Left lung (tissue), 10 donors: Measurements from ENCODE around the gene CMTM7. TPM values are rescaled to one million over a fixed set of nuclear protein-coding genes. Genes with fewer than 3 reads are reported as not detected.

ENCODE experiments used
- ATAC-seq: fragments of 200-7000 bp; cut with Tn5 transposase; one replicate; pipeline ENCODE4 v1.9.1; 2020; ENCODE audit warnings: moderate library complexity
- DNase-seq, 4 donors: peaks; one replicate each; pipeline ENCODE4 v3.0.0-alpha.2; 2013 to 2020
- H3K27ac ChIP-seq, 2 donors: fragments of 200-600 bp; sonication (generic) in 1 of 2; one replicate each; pipeline versions ENCODE4 v1.5.0 to v1.8.0; 2020 to 2021
- H3K27me3 ChIP-seq, 2 donors: fragments of 200-600 bp; sonication (generic) in 1 of 2; one replicate each; pipeline versions ENCODE4 v1.5.0 to v1.8.0; 2020 to 2021
- H3K36me3 ChIP-seq, 2 donors: fragments of 200-600 bp; sonication (generic) in 1 of 2; one replicate each; pipeline versions ENCODE4 v1.5.0 to v1.8.0; 2020 to 2021
- H3K4me1 ChIP-seq, 2 donors: fragments of 200-600 bp; one replicate each; pipeline ENCODE4 v1.8.0; 2021
- H3K4me3 ChIP-seq, 2 donors: fragments of 200-600 bp; sonication (generic) in 1 of 2; one replicate each; pipeline versions ENCODE4 v1.5.0 to v1.8.0; 2020 to 2021; ENCODE audit warnings: mild to moderate bottlenecking in 1 of 2
- H3K9me3 ChIP-seq, 2 donors: fragments of 200-600 bp; sonication (generic) in 1 of 2; one replicate each; pipeline versions ENCODE4 v1.5.0 to v1.8.0; 2020 to 2021
- intact Hi-C, 2 donors: fragments of 100-400 bp; cut with DNase I; formaldehyde crosslinking; loops; one replicate each; pipeline versions ENCODE4 v1.11.2 to v1.14.2; 2022
- polyA plus RNA-seq, 6 donors: library from polyadenylated mRNA; unstranded; fragments of 120-200 nt; gene quantifications; one replicate each; pipeline ENCODE4 v1.2.1, GENCODE V29; 2013; ENCODE audit not compliant: insufficient read length in 6 of 6
- total RNA-seq, 2 donors: library from RNA; stranded (reverse); fragmentation: NEBNext Ultra II Directional; extraction: Animal tissue kit (Norgen Biotek cat#: 25700); gene quantifications; one replicate each; pipeline ENCODE4 v1.2.1, GENCODE V29; 2021
- TF ChIP-seq, protein P1 (sequence below), 2 donors: fragments of 200-600 bp; sonication (generic) in 1 of 2; IDR thresholded peaks; one replicate each; pipeline versions ENCODE4 v1.5.0 to v1.8.0; 2021; ENCODE audit warnings: antibody characterized with exemption in 2 of 2
- donor health status: DM: no; HTN: yes; CAD: no.
- donor health status: DM: no; HTN: no; CAD: no.

Gene CMTM7
- total and polyA plus RNA-seq, 8 donors: 46.7 to 80.5 (median 68.4) TPM

DNA sequence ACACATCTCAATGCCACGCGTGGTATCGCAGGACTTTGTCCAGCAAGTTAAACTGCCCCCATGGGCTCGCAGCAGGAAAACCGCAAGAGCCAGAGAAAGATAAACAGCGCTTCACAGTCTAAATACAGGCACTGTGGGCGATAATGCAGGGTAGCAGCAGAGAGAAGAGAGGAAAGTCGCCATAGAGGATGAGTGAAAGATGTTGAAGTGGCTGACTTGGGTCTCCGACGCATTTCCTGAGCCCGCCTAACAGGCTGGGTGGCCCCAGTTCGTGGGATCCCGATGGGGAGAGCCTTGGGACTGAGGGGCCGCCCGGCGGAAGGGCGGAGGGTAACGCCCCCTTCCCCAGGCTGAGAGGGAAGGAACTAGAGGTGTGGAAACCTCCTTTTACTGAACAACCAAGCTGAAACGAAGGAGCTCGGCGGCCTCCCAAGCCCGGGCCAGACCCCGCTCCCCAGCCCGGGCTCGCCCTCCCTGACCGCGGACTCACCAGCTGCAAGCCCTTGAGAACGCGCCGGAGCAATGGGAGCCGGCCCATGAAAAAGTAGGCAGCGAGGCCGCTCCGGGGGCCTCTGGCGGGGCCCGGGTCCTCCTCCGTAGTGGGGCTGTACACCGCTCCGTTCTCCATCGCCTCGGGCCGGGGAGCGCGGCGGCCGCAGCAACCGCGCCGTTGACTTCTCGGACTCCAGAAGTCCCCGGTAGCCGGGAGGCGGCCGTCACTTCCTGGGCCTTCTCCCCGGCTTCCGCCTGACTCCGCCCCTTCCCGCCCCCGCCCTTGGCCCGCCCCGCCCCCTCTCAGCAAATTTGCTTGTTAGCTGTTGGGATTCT is 110.7 kb downstream of the CMTM7 start, which contains the start of gene CMTM6:
Gene CMTM6 (minus strand): TSS at position 735 of the 828 bp plus-strand sequence. CDS start 107 bp downstream, at position 628.
- peak; percentile 83 to 96 (median 88) for DNase-seq
- TF ChIP-seq, protein P1, sequence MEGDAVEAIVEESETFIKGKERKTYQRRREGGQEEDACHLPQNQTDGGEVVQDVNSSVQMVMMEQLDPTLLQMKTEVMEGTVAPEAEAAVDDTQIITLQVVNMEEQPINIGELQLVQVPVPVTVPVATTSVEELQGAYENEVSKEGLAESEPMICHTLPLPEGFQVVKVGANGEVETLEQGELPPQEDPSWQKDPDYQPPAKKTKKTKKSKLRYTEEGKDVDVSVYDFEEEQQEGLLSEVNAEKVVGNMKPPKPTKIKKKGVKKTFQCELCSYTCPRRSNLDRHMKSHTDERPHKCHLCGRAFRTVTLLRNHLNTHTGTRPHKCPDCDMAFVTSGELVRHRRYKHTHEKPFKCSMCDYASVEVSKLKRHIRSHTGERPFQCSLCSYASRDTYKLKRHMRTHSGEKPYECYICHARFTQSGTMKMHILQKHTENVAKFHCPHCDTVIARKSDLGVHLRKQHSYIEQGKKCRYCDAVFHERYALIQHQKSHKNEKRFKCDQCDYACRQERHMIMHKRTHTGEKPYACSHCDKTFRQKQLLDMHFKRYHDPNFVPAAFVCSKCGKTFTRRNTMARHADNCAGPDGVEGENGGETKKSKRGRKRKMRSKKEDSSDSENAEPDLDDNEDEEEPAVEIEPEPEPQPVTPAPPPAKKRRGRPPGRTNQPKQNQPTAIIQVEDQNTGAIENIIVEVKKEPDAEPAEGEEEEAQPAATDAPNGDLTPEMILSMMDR (IDR thresholded peaks at IDR 0.05): no peak
- peak; percentile 96 for ATAC-seq
- intact Hi-C loops: no loop called here
- Histone ChIP-seq H3K4me1 (peaks cover 10 to 47% of the 10 kb centered on the region in 2 donors), H3K27ac (peak within 1 kb of the TSS; percentile 94 to 100), H3K4me3 (peak within 1 kb of the TSS; percentile 93 to 96), H3K27me3 (no peaks in the 10 kb centered on the region), H3K9me3 (no peaks in the 10 kb centered on the region), H3K36me3 (no peaks in the 10 kb centered on the region)

DNA sequence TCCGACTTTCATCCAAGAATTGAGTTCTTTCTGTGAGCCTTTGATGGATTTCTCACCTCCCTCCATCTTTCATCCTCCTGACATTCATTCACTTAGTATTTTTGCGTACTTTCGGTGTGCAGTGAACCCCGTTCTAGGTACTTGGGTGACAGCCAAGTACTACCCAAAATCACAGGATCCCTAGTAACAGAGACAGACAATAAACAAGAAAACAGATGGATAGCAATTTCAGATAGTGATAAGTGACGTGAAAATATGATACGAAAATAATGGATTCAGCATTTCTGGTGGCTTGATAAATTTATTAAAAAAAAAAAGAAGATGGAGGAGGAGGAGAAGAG is 111.3 kb downstream of the CMTM7 start:
- Histone ChIP-seq H3K4me3 (peak overlapping the region; percentile 93 to 96), H3K36me3 (no peaks in the 10 kb centered on the region), H3K9me3 (no peaks in the 10 kb centered on the region), H3K4me1 (peaks cover 10 to 43% of the 10 kb centered on the region in 2 donors), H3K27me3 (no peaks in the 10 kb centered on the region), H3K27ac (peak overlapping the region; percentile 94 to 100)
- no peak for DNase-seq
- ATAC-seq: no peak
- intact Hi-C loops: no loop called here
- TF ChIP-seq, protein P1 (IDR thresholded peaks at IDR 0.05): no peak

Other genes with a start within 250 kb of the CMTM7 start
- gene CMTM8, start 153.2 kb upstream of the CMTM7 start, total RNA-seq: 10 to 100 TPM; 17.0 to 20.0 TPM
- 10 to 100 TPM; 12.0 to 13.9 (median 12.2) TPM for gene CMTM8, start 153.2 kb upstream of the CMTM7 start, polyA plus RNA-seq
- gene CMTM6, start 111.0 kb downstream of the CMTM7 start, total RNA-seq: 10 to 100 TPM; 67.9 to 83.8 TPM
- 10 to 100 TPM; 69.2 to 91.2 (median 75.0) TPM for gene CMTM6, start 111.0 kb downstream of the CMTM7 start, polyA plus RNA-seq
- 10 to 100 TPM; 32.6 to 38.1 TPM for gene DYNC1LI1, start 179.0 kb downstream of the CMTM7 start, total RNA-seq
- gene DYNC1LI1, start 179.0 kb downstream of the CMTM7 start, polyA plus RNA-seq: 10 to 100 TPM; 37.2 to 44.2 (median 41.3) TPM